ENCODE results near the gene SIK2.
"Not testable (repeated sequence)": the region's sequence is repeated elsewhere in the genome, so short reads cannot be mapped to it uniquely, and the experiment has no call there.

The SIK2 gene

DNA sequence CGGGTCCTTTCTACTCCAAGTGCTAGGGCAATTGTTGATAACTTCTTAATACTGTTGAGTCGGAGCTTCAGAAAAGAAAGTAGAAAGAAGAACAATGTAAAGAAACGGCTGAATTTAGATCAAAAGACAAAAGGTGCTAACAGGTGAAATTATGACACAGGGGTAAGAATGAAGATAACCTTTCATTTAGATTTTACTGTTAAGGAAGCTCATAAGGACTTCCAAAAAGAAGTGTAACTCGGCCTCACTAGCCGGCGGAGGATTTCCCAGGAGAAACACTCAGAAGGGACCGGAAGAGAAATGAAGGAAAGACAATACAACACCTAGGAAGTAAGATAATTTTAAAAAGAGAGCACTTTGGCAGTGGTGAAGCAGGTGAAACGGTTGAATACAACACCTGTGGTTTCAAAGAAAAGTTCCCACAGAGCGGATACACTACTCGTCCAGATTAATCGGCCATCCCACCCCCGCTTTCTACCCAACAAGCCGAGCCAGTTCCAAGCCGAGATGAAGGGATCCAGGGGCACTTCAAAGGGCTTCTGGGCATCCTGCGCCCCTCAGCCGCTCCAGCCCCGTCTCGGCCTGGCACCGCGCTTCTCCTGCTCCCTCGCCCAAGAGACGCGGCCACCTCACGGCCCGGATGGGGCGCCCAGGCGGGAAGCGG is 163.2 kb downstream of the SIK2 start:
- in situ Hi-C loops (cut with MboI; ENCODE audit: low pct_unique_long_range_greater_than_20kb, low sequenced_read_pairs): no loop called here
- peak; percentile 34 for DNase-seq

GRCh38 chr11:111765984-111766833 is 164.0 kb downstream of the SIK2 start, which contains the start of gene PPP2R1B:
Gene PPP2R1B, minus strand, starts transcription at chr11:111766389. Its CDS starts 28 bp downstream, at chr11:111766361.
- DNase-seq: peak; percentile 84
- in situ Hi-C loops (cut with MboI; ENCODE audit: low pct_unique_long_range_greater_than_20kb, low sequenced_read_pairs): no loop called here

- in situ Hi-C loops (cut with MboI; ENCODE audit: low pct_unique_long_range_greater_than_20kb, low sequenced_read_pairs): no loop called here
- no peak for DNase-seq
These were observed 164.5 kb downstream of the SIK2 start for GRCh38 chr11:111766834-111767142.

DNA sequence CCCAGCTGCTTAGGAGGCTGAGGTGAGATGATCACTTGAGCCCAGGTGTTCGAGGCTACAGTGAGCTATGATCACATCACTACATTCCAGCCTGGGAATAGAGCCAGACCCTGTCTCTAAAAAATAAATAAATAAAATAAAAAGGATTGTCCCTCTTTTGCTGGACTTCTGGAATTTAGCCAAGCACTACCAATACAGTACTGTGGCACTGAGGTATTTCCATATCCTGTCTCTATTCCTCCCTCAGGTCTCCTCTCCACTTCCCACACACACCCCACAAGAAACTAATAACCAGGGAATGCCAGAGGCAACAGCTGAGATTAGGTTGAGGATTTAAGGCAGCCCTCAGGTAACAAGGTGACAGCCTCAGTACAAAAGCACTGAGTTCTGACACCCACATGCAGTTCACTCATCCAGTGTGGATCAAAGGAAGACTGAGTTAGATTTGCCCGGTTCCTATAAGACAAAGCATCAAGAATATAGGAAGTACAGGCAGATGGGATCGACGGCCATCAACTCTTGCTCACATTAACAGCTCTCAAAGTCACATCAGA is 168.4 kb downstream of the SIK2 start:
- in situ Hi-C loops (cut with MboI; ENCODE audit: low pct_unique_long_range_greater_than_20kb, low sequenced_read_pairs): no loop called here
- no peak for DNase-seq

DNA sequence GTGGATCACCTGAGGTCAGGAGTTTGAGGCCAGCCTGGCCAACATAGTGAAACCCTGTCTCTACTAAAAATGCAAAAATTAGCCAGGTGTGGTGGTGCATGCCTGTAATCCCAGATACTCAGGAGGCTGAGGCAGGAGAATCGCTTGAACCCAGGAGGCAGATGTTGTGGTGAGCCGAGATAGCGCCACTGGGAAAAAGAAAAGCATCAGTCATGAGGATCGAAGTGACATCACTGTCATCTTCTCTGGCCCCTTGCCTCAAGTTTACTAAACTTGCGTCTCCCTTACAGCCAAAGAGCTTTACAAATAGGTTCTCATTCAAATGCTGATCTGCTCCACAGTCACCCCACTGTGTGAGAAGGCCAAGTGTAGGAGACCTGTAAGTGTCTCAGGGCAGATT is 169.0 kb downstream of the SIK2 start:
- DNase-seq; in situ Hi-C loops (cut with MboI; ENCODE audit: low pct_unique_long_range_greater_than_20kb, low sequenced_read_pairs): not testable (repeated sequence)

DNA sequence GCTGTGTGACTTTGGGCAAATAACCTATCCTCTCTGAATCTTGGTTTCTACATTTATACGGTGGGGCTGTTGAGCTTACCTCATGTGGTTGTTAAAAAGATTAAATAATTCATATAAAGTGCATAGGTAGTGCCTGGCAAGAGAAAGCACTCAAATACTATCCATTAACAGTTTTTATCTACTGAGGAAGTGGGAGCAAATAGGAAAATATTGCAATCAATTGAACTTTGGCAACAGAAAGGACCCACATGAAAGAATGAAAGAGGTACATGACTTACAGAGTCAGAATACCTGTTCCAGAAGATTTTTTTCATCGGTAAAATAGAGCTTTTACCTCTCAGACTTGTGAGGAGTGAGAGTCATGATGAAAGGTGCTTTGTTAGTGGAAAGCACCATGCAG is 170.3 kb downstream of the SIK2 start:
- no peak for DNase-seq
- in situ Hi-C loops (cut with MboI; ENCODE audit: low pct_unique_long_range_greater_than_20kb, low sequenced_read_pairs): no loop called here

DNA sequence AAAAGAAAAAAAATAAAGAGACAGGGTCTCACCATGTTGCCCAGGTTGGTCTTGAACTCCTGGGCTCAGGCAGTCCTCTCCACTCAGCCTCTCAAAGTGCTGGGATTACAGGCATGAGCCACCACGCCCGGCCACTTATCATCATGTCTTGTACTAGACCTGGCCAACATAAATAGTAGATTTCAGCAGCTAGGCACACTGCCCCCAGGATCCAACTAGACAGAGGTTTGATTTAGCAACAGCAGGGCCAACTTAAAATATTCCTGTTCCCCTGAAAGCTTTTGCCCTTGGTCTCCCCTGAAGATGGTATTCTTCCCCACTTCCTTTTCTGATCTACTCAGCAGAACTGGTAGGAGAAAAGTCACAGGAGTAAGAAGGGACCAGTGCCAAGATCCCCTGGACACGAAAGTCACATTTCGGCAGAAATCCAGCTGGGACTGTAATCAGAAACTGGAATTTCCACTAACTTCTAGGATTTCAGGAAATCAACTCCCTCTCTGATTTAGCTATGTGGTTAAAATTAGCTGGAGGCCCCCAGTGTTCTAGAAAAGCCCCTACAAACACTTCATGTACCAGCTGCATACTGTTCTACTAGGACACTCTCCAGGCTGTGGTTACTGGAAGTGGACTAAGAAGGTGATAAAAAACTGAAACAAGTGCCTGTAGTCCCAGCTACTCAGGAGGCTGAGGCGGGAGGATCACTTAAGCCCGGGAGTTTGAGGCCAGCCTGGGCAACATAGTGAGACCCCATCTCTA is 172.9 kb downstream of the SIK2 start:
- no peak for DNase-seq
- in situ Hi-C loops (cut with MboI; ENCODE audit: low pct_unique_long_range_greater_than_20kb, low sequenced_read_pairs): loop anchor here (25.0 kb wide), 1 partner anchor 188 kb away; no protein-coding TSS in a partner anchor

DNA sequence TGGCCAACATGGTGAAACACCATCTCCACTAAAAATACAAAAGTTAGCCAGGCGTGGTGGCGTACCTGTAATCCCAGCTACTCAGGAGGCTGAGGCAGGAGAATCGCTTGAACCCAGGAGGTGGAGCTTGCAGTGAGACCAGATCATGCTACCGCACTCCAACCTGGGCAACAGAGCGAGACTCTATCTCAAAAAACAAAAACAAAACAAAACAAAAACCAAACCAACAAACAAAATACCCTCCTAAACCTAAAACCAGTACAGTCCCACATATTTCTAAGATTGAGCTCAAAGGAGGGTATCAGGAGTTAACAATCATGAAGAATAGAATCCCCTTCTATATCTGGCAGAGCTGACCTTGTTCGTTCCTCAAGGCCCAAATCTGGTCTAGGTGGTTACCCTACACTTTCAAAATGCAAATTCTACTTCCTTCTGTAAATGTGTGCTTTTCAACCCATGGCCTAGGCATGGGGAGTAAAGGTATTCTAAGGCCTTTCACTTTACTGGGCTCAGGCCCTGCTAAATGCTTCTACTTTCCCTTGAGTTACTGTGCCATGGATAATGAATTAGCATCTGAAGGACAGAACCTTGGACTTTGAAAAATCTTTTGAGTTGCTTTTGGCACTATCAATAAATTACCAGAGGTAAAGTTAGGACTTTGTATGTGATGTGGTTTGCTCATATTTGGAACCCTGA is 174.3 kb downstream of the SIK2 start:
- in situ Hi-C loops (cut with MboI; ENCODE audit: low pct_unique_long_range_greater_than_20kb, low sequenced_read_pairs): loop anchor here (25.0 kb wide), 1 partner anchor 189 kb away; no protein-coding TSS in a partner anchor
- no peak for DNase-seq

- in situ Hi-C loops (cut with MboI; ENCODE audit: low pct_unique_long_range_greater_than_20kb, low sequenced_read_pairs): loop anchor here (25.0 kb wide), 1 partner anchor 190 kb away; no protein-coding TSS in a partner anchor
- DNase-seq: peak; percentile 76
These were observed 175.1 kb downstream of the SIK2 start for GRCh38 chr11:111777094-111778046.

GRCh38 chr11:111778047-111778558 is 175.9 kb downstream of the SIK2 start:
- in situ Hi-C loops (cut with MboI; ENCODE audit: low pct_unique_long_range_greater_than_20kb, low sequenced_read_pairs): loop anchor here (25.0 kb wide), 1 partner anchor 191 kb away; no protein-coding TSS in a partner anchor
- DNase-seq: no peak

DNA sequence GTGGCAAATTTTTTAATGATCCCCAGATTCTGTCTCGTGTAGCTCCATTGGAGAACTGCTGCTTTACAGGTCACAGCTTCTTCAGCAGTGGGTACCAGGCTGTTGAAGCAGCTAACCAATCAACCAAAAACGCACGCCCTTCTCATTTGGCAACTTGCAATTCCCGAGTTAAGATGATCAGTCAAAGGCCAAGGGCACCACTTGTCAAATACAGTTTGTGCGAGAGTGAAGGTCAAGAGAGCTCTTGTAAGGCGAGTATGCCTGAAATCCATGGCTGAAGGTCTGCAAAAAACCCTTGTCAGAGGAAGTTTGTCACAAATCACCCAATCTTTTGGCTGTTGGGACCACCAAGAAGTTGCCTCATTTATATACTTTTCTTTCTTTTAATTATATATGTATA is 176.9 kb downstream of the SIK2 start:
- in situ Hi-C loops (cut with MboI; ENCODE audit: low pct_unique_long_range_greater_than_20kb, low sequenced_read_pairs): loop anchor here (25.0 kb wide), 1 partner anchor 192 kb away; no protein-coding TSS in a partner anchor
- no peak for DNase-seq

Measured in KBM-7 (cell line).